Neuronal stem cell (in vitro differentiated cells): Measurements from ENCODE around the gene GPA33.
A peak's percentile ranks its signal among the peaks of the same experiment; 100 is the strongest.

ENCODE experiments used
- DNase-seq: peaks from one replicate; pipeline ENCODE4 v3.0.0-alpha.2; 2013; ENCODE audit warnings: low spot score
- H2AFZ ChIP-seq: one replicate; pipeline ENCODE4 v1.6.1; 2013; ENCODE audit warnings: mild to moderate bottlenecking, low read length, inconsistent platforms
- H2AK5ac ChIP-seq: 2 replicates; pipeline ENCODE4 v1.6.1; 2013; ENCODE audit warnings: low read depth, mild to moderate bottlenecking, inconsistent platforms, low read length, moderate library complexity, mixed read lengths
- H2BK120ac ChIP-seq: 2 replicates; pipeline ENCODE4 v1.6.1; 2013; ENCODE audit warnings: low read depth, mild to moderate bottlenecking, inconsistent platforms, low read length, moderate library complexity, mixed read lengths
- H2BK12ac ChIP-seq: one replicate; pipeline ENCODE4 v1.6.1; 2013; ENCODE audit warnings: low read length, inconsistent platforms
- H2BK15ac ChIP-seq: 2 replicates; pipeline ENCODE4 v1.6.1; 2013; ENCODE audit warnings: mild to moderate bottlenecking, low read length, inconsistent platforms, mixed read lengths
- H2BK5ac ChIP-seq: one replicate; pipeline ENCODE4 v1.6.1; 2013; ENCODE audit warnings: inconsistent platforms, mild to moderate bottlenecking, low read length, moderate library complexity
- H3K14ac ChIP-seq: one replicate; pipeline ENCODE4 v1.6.1; 2013; ENCODE audit warnings: low read length, inconsistent platforms
- H3K18ac ChIP-seq: 2 replicates; pipeline ENCODE4 v1.6.1; 2013; ENCODE audit warnings: low read length, inconsistent platforms
- H3K23ac ChIP-seq: 2 replicates; pipeline ENCODE4 v1.6.1; 2013; ENCODE audit warnings: low read depth, mild to moderate bottlenecking, mixed read lengths, low read length, inconsistent platforms; ENCODE audit not compliant: poor library complexity
- H3K27ac ChIP-seq: replicated peaks from 3 replicates; pipeline ENCODE4 v1.5.1; 2013; ENCODE audit warnings: low read length, inconsistent platforms
- H3K27me3 ChIP-seq, 3 experiments: 2 replicates each; pipeline ENCODE4 v1.6.1; 2013; ENCODE audit warnings: low read length in 3 of 3, mild to moderate bottlenecking in 2 of 3, inconsistent platforms in 1 of 3, low read depth in 1 of 3, mixed read lengths in 1 of 3, moderate library complexity in 1 of 3; ENCODE audit not compliant: control insufficient read depth in 3 of 3, insufficient read depth in 3 of 3
- H3K36me3 ChIP-seq, 2 donors: replicated peaks in 1 of 2; 2 replicates each; pipeline ENCODE4 v1.6.1; 2013; ENCODE audit warnings: low read length in 2 of 2; ENCODE audit not compliant: control insufficient read depth in 2 of 2, insufficient read depth in 2 of 2
- H3K4ac ChIP-seq: 2 replicates; pipeline ENCODE4 v1.6.1; 2013; ENCODE audit warnings: inconsistent platforms, mild to moderate bottlenecking, low read length, moderate library complexity
- H3K4me1 ChIP-seq, 2 donors: 1 replicate in 1 of 2; 2 replicates in 1 of 2; pipeline ENCODE4 v1.6.1; 2013; ENCODE audit warnings: low read length in 2 of 2, low read depth in 1 of 2; ENCODE audit not compliant: control insufficient read depth in 2 of 2, insufficient read depth in 1 of 2
- H3K4me2 ChIP-seq: one replicate; pipeline ENCODE4 v1.6.1; 2013; ENCODE audit warnings: mild to moderate bottlenecking, low read length, inconsistent platforms; ENCODE audit not compliant: insufficient read depth, poor library complexity, severe bottlenecking
- H3K4me3 ChIP-seq, 2 donors: 2 replicates each; pipeline ENCODE4 v1.5.1; 2013; ENCODE audit warnings: low read length in 2 of 2, mild to moderate bottlenecking in 2 of 2, inconsistent platforms in 1 of 2, moderate library complexity in 1 of 2
- H3K79me1 ChIP-seq: one replicate; pipeline ENCODE4 v1.6.1; 2013; ENCODE audit warnings: low read depth, mild to moderate bottlenecking, inconsistent platforms, low read length, moderate library complexity
- H3K9ac ChIP-seq: one replicate; pipeline ENCODE4 v1.6.1; 2013; ENCODE audit warnings: mild to moderate bottlenecking, low read depth, low read length, inconsistent platforms; ENCODE audit not compliant: poor library complexity
- H3K9me3 ChIP-seq, 2 donors: replicated peaks in 1 of 2; 2 replicates each; pipeline versions ENCODE3 to v1.6.1; 2013; ENCODE audit warnings: low read length in 2 of 2, mild to moderate bottlenecking in 2 of 2, inconsistent platforms in 1 of 2, low read depth in 1 of 2, mixed read lengths in 1 of 2, moderate library complexity in 1 of 2; ENCODE audit not compliant: control insufficient read depth in 2 of 2, insufficient read depth in 1 of 2
- H4K8ac ChIP-seq: one replicate; pipeline ENCODE4 v1.6.1; 2013; ENCODE audit warnings: low read depth, mild to moderate bottlenecking, inconsistent platforms, low read length, moderate library complexity
- H4K91ac ChIP-seq: one replicate; pipeline ENCODE4 v1.6.1; 2013; ENCODE audit warnings: low read length, low read depth, mild to moderate bottlenecking, inconsistent platforms; ENCODE audit not compliant: poor library complexity
- WGBS, 2 donors: extraction: QIAGEN DNeasy Blood & Tissue Kit; methylation state at CpG; one replicate each; pipeline ENCODE4 v1.1.7; 2013; ENCODE audit warnings: missing lambda C conversion rate in 2 of 2, mixed read lengths in 1 of 2; ENCODE audit not compliant: insufficient read length in 2 of 2, insufficient replicate concordance in 1 of 2; ENCODE audit errors: extremely low coverage in 2 of 2; 5-methylcytosine and 5-hydroxymethylcytosine counted together

GPA33 gene

DNA sequence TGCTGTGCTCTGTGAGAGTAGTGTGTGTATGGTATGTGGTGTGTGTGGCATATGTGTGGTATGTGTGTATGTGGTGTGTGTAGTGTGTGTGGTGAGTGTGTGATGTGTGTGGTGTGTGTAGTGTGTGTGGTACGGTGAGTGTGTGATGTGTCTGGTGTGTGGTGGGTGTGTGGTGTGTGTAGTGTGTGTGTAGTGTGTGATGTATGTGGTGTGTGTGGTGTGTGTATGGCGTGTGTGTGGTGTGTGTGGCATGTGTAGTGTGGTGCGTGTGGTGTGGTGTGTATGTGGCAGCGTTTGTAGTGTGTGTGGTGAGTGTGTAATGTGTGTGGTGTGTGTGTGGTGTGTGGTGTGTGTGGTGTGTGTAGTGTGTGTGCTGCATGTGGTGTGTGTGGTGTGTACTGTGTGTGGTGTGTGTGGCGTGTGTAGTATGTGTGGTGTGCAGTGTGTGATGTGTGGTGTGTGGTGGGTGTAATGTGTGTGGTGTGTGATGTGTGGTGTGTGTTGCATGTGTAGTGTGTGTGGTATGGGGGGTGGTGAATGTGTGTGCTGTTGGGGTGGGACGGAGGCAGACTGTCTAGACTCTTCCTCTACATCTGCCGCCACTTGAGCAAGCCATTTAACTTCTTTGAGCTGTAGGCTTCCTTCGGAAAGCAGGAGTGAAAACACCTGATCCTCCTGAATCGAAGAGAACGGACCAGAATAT lies 33.5 kb downstream of the GPA33 start:
- 100% methylated on average over 4 of the region's 10 CpGs; no CpG with 5 or more reads in 1 of the 2 donors for WGBS, 2 donors
- Histone ChIP-seq H3K27me3 (peaks cover 0 to 2% (median 0%) of the 10 kb centered on the region in 3 experiments), H3K79me1 (peaks cover 3% of the 10 kb centered on the region)

GRCh38 chr1:167054946-167055630 lies 35.1 kb downstream of the GPA33 start:
- Histone ChIP-seq H3K23ac (no peak overlapping the region), H3K4me2 (no peak overlapping the region), H2BK15ac (peak overlapping the region; percentile 25), H4K8ac (no peak overlapping the region), H3K4me3 (no peak overlapping the region), H3K18ac (no peak overlapping the region), H3K4me1 (peaks cover 5 to 9% of the 10 kb centered on the region in 2 donors), H3K27me3 (peaks cover 0 to 2% (median 0%) of the 10 kb centered on the region in 3 experiments), H2BK5ac (no peak overlapping the region), H3K9me3 (peaks cover 0 to 6% of the 10 kb centered on the region in 2 donors), H2AK5ac (peak overlapping the region; percentile 15), H2AFZ (no peak overlapping the region), H3K79me1 (peaks cover 3% of the 10 kb centered on the region), H3K14ac (peak overlapping the region; percentile 17), H3K9ac (no peak overlapping the region), H3K4ac (no peak overlapping the region), H4K91ac (no peak overlapping the region), H3K27ac (no peak overlapping the region), H2BK120ac (no peak overlapping the region), H2BK12ac (no peak overlapping the region), H3K36me3 (peaks cover 0 to 3% of the 10 kb centered on the region in 2 donors)
- DNase-seq, result no peak
- no CpG with 5 or more reads among the region's 14 CpGs for WGBS, 2 donors

More for the DNA sequence above, 33.5 kb downstream of the GPA33 start:
- Histone ChIP-seq H3K4me2 (no peak overlapping the region), H3K27ac (peak overlapping the region; percentile 2), H3K9ac (peak overlapping the region; percentile 26), H3K4me1 (peaks cover 5 to 9% of the 10 kb centered on the region in 2 donors), H3K23ac (peak overlapping the region; percentile 56), H3K4me3 (peak overlapping the region in 1 of 2 donors; percentile 69), H3K14ac (peak overlapping the region; percentile 76), H4K91ac (peak overlapping the region; percentile 88), H3K36me3 (peaks cover 0 to 3% of the 10 kb centered on the region in 2 donors), H2BK5ac (no peak overlapping the region), H3K4ac (no peak overlapping the region), H2BK15ac (peak overlapping the region; percentile 15), H3K9me3 (peaks cover 0 to 6% of the 10 kb centered on the region in 2 donors), H2BK12ac (peak overlapping the region; percentile 77), H2AFZ (peak overlapping the region; percentile 25), H4K8ac (peak overlapping the region; percentile 5), H3K18ac (peak overlapping the region; percentile 57), H2BK120ac (peak overlapping the region; percentile 29), H2AK5ac (no peak overlapping the region)
- no peak for DNase-seq

DNA sequence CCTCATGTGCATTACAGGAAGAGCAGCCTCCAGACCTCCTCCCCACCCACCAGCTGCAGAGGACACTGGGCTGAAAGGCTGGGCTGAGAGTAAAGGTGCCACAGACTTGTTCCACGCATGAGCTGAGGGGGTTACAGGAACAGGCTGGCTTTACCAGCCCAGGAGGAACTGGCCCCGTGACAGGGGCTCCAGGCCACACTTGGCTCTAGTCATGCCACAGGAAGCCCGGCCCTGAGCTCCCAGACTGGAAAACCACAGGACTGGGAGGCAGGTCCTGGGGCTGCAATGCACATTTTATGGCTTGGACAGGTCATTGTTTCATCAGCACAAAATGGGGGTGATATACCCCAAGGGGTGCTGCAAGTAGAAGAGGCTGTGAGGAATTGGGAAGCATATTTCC lies 35.6 kb downstream of the GPA33 start:
- H3K9ac ChIP-seq, result no peak overlapping the region
- no peak overlapping the region for H4K91ac ChIP-seq
- peaks cover 0 to 3% of the 10 kb centered on the region in 2 donors for H3K36me3 ChIP-seq
- H2AK5ac ChIP-seq, result no peak overlapping the region
- H3K18ac ChIP-seq, result no peak overlapping the region
- peaks cover 5 to 9% of the 10 kb centered on the region in 2 donors for H3K4me1 ChIP-seq
- no peak overlapping the region for H3K14ac ChIP-seq
- H3K4me3 ChIP-seq, result no peak overlapping the region
- peak overlapping the region; percentile 40 for H2BK15ac ChIP-seq
- no peak overlapping the region for H4K8ac ChIP-seq
- no peak overlapping the region for H3K4ac ChIP-seq
- H3K9me3 ChIP-seq, result peaks cover 0 to 6% of the 10 kb centered on the region in 2 donors
- no CpG with 5 or more reads among the region's 3 CpGs for WGBS, 2 donors
- H2BK120ac ChIP-seq, result no peak overlapping the region
- H2AFZ ChIP-seq, result no peak overlapping the region
- no peak overlapping the region for H3K23ac ChIP-seq
- H2BK5ac ChIP-seq, result no peak overlapping the region
- no peak for DNase-seq
- H3K27me3 ChIP-seq, result peaks cover 0 to 2% (median 0%) of the 10 kb centered on the region in 3 experiments
- no peak overlapping the region for H3K4me2 ChIP-seq
- H2BK12ac ChIP-seq, result no peak overlapping the region
- no peak overlapping the region for H3K27ac ChIP-seq
- peaks cover 3% of the 10 kb centered on the region for H3K79me1 ChIP-seq

DNA sequence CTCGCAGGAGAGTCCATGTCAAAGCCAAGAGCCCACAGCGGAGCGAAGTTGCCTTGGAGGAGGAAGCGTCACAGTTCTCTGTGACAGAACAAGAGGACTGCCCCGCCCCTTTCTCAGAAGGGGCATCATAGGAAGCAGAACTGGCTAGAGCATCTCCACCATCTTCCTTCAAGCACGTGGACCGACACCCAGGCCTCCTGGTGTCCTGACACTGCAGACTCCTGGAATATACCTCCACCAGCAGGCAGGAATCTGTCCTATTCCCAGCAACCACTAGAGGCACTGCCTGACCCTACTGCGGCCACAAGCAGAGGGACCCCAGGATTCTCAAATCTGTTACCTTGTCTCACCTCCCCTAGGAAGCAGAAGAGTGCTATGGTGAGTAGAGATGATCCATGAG lies 37.8 kb downstream of the GPA33 start:
- Histone ChIP-seq H3K4me3 (no peak overlapping the region), H3K9ac (no peak overlapping the region), H2AFZ (no peak overlapping the region), H3K9me3 (peaks cover 0 to 6% of the 10 kb centered on the region in 2 donors), H2BK12ac (no peak overlapping the region), H2BK120ac (no peak overlapping the region), H2BK15ac (no peak overlapping the region), H3K23ac (no peak overlapping the region), H3K27me3 (peaks cover 0 to 2% (median 0%) of the 10 kb centered on the region in 3 experiments), H3K79me1 (peaks cover 3% of the 10 kb centered on the region), H4K8ac (no peak overlapping the region), H4K91ac (peak overlapping the region; percentile 25), H2BK5ac (no peak overlapping the region), H3K4ac (no peak overlapping the region), H3K18ac (no peak overlapping the region), H3K14ac (no peak overlapping the region), H3K36me3 (peaks cover 0 to 3% of the 10 kb centered on the region in 2 donors), H3K4me2 (no peak overlapping the region), H3K4me1 (peaks cover under 1 to 4% of the 10 kb centered on the region in 2 donors), H3K27ac (no peak overlapping the region), H2AK5ac (no peak overlapping the region)
- DNase-seq, result no peak
- no CpG with 5 or more reads among the region's 8 CpGs for WGBS, 2 donors
